ENCODE data around the gene SPIRE2.
"Not testable (repeated sequence)": the region's sequence is repeated elsewhere in the genome, so short reads cannot be mapped to it uniquely, and the experiment has no call there.

Gene SPIRE2

GRCh38 chr16:89818851-89819403 is 9.3 kb upstream of the SPIRE2 start:
- H3K36me3 ChIP-seq (ENCODE audit: insufficient read depth, low read depth, low read length); H3K9ac ChIP-seq (ENCODE audit: low read depth, low read length); H3K27ac ChIP-seq (ENCODE audit: low read length); H3K9me3 ChIP-seq (ENCODE audit: insufficient read depth, low read depth, low read length); H3K27me3 ChIP-seq (ENCODE audit: insufficient read depth, low read length): not testable (repeated sequence)
- H3K4me3 ChIP-seq (ENCODE audit: low read length) = peak overlapping the region; percentile 14; the same call in 1 of the 2 replicates
- H3K4me1 ChIP-seq (ENCODE audit: insufficient read depth, low read length) = peaks cover 11% of the 10 kb centered on the region; the same call in 1 of the 2 replicates

- peaks cover 11% of the 10 kb centered on the region; the same call in 1 of the 2 replicates for H3K4me1 ChIP-seq (ENCODE audit: insufficient read depth, low read length)
- H3K9ac ChIP-seq (ENCODE audit: low read depth, low read length); H3K9me3 ChIP-seq (ENCODE audit: insufficient read depth, low read depth, low read length); H3K27me3 ChIP-seq (ENCODE audit: insufficient read depth, low read length); H3K27ac ChIP-seq (ENCODE audit: low read length); H3K36me3 ChIP-seq (ENCODE audit: insufficient read depth, low read depth, low read length): not testable (repeated sequence)
- peak overlapping the region; percentile 14; the same call in 1 of the 2 replicates for H3K4me3 ChIP-seq (ENCODE audit: low read length)
Observed at GRCh38 chr16:89819448-89819847, 8.8 kb upstream of the SPIRE2 start.

DNA sequence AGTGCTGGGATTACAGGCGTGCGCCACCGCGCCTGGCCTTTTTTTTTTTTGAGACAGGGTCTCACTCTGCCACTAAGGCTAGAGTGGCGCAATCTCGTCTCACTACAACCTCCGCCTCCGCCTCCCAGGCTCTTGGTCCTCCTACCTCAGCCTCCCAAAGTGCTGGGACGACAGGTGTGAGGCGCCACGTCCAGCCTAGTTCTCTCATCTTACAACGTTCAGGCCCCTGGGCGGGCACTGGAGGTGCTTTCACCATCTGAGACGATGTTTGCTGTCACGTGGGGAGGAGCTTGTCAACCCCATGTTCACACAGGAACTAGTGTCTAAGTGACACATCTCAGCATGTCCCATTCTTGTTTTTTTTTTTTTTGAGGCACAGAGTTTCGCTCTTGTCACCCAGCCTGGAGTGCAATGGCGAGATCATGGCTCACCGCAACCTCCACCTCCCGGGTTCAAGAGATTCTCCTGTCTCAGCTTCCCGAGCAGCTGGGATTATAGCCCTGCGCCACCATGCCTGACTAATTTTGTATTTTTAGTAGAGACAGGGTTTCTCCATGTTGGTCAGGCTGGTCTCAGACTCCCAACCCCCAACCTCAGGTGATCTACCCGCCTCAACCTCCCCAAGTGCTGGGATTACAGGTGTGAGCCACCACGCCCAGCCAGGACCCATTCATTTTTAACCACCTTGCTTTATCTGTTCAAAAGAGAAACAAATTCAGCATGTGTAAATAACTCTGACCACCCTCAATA is 6.7 kb upstream of the SPIRE2 start:
- no peaks in the 10 kb centered on the region for H3K27me3 ChIP-seq (ENCODE audit: insufficient read depth, low read length)
- H3K4me1 ChIP-seq (ENCODE audit: insufficient read depth, low read length) = peaks cover 11% of the 10 kb centered on the region; the same call in 1 of the 2 replicates
- H3K27ac ChIP-seq (ENCODE audit: low read length) = no peak overlapping the region
- no peaks in the 10 kb centered on the region for H3K9me3 ChIP-seq (ENCODE audit: insufficient read depth, low read depth, low read length)
- H3K36me3 ChIP-seq (ENCODE audit: insufficient read depth, low read depth, low read length) = no peaks in the 10 kb centered on the region
- no peak overlapping the region for H3K4me3 ChIP-seq (ENCODE audit: low read length)
- H3K9ac ChIP-seq (ENCODE audit: low read depth, low read length) = no peak overlapping the region

DNA sequence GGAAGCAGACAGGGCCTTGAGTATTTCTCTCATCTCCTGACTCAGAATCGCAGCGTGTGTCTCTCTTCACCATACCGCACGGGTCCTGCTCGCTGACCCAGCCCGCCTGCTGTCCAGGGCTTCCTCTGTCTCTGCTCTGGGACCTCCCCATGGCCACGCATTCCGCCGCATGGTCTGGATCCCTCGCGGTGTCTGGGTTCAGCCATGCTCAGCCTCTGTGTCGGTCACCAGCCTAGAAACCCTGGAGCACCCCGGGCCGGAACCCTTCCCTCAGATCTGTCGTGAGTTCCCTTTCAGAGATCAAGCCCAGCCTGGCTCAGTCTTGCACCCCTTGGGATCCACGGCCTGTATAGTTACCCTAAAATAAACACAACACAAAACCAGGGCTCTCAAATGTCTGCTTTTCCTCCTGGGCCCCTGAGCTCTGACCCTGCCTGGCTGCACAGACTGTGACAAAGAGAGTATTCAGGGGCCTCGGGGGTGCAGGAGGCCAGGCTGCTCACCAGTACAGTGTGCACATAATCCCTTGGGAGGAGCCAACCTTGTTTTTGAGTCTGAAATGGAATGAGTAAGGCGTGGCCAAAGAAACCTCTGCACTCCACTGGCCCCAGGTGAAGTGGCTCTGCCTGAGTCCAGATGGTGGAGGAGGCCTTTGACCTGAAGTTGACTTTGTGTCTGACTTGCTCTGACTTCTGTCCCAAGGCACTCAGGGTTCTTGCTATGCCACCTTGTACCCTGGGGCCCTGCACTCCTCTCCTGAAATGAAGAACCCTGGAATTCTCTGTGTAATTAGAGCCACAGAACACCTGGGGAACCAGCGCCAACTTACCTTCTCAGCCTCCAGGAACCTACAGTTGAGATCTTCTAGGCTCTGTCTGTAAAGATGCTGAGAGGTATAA is 5.8 kb upstream of the SPIRE2 start:
- H3K27me3 ChIP-seq (ENCODE audit: insufficient read depth, low read length) = no peaks in the 10 kb centered on the region
- no peaks in the 10 kb centered on the region for H3K36me3 ChIP-seq (ENCODE audit: insufficient read depth, low read depth, low read length)
- H3K27ac ChIP-seq (ENCODE audit: low read length) = no peak overlapping the region
- H3K4me1 ChIP-seq (ENCODE audit: insufficient read depth, low read length) = peaks cover 11% of the 10 kb centered on the region; the same call in 1 of the 2 replicates
- no peaks in the 10 kb centered on the region for H3K9me3 ChIP-seq (ENCODE audit: insufficient read depth, low read depth, low read length)
- no peak overlapping the region for H3K9ac ChIP-seq (ENCODE audit: low read depth, low read length)
- H3K4me3 ChIP-seq (ENCODE audit: low read length) = no peak overlapping the region

- no peak overlapping the region for H3K9ac ChIP-seq (ENCODE audit: low read depth, low read length)
- no peaks in the 10 kb centered on the region for H3K27me3 ChIP-seq (ENCODE audit: insufficient read depth, low read length)
- H3K4me1 ChIP-seq (ENCODE audit: insufficient read depth, low read length) = peaks cover 6% of the 10 kb centered on the region; the same call in 1 of the 2 replicates
- H3K27ac ChIP-seq (ENCODE audit: low read length) = no peak overlapping the region
- no peaks in the 10 kb centered on the region for H3K9me3 ChIP-seq (ENCODE audit: insufficient read depth, low read depth, low read length)
- no peaks in the 10 kb centered on the region for H3K36me3 ChIP-seq (ENCODE audit: insufficient read depth, low read depth, low read length)
- no peak overlapping the region for H3K4me3 ChIP-seq (ENCODE audit: low read length)
Observed at GRCh38 chr16:89823087-89823823, 5.0 kb upstream of the SPIRE2 start.

GRCh38 chr16:89823824-89824148 is 4.5 kb upstream of the SPIRE2 start:
- not testable (repeated sequence) for H3K27me3 ChIP-seq (ENCODE audit: insufficient read depth, low read length); H3K4me3 ChIP-seq (ENCODE audit: low read length); H3K4me1 ChIP-seq (ENCODE audit: insufficient read depth, low read length); H3K9ac ChIP-seq (ENCODE audit: low read depth, low read length); H3K27ac ChIP-seq (ENCODE audit: low read length); H3K36me3 ChIP-seq (ENCODE audit: insufficient read depth, low read depth, low read length); H3K9me3 ChIP-seq (ENCODE audit: insufficient read depth, low read depth, low read length)

- no peak overlapping the region for H3K27ac ChIP-seq (ENCODE audit: low read length)
- H3K9ac ChIP-seq (ENCODE audit: low read depth, low read length) = peak overlapping the region; percentile 49; the same call in 1 of the 2 replicates
- no peaks in the 10 kb centered on the region for H3K9me3 ChIP-seq (ENCODE audit: insufficient read depth, low read depth, low read length)
- no peaks in the 10 kb centered on the region for H3K36me3 ChIP-seq (ENCODE audit: insufficient read depth, low read depth, low read length)
- H3K27me3 ChIP-seq (ENCODE audit: insufficient read depth, low read length) = no peaks in the 10 kb centered on the region; the same call in 1 of the 2 replicates
- peaks cover 10% of the 10 kb centered on the region; the same call in 1 of the 2 replicates for H3K4me1 ChIP-seq (ENCODE audit: insufficient read depth, low read length)
- peak overlapping the region; percentile 66; the same call in 1 of the 2 replicates for H3K4me3 ChIP-seq (ENCODE audit: low read length)
Observed at GRCh38 chr16:89826531-89827382, 1.5 kb upstream of the SPIRE2 start.

GRCh38 chr16:89827383-89828198 is 684 bp upstream of the SPIRE2 start:
- Histone ChIP-seq H3K27ac (ENCODE audit: low read length) (no peak overlapping the region), H3K9me3 (ENCODE audit: insufficient read depth, low read depth, low read length) (no peaks in the 10 kb centered on the region), H3K4me1 (ENCODE audit: insufficient read depth, low read length) (peaks cover 10% of the 10 kb centered on the region; the same call in 1 of the 2 replicates), H3K9ac (ENCODE audit: low read depth, low read length) (peak overlapping the region; percentile 49; the same call in 1 of the 2 replicates), H3K4me3 (ENCODE audit: low read length) (peak overlapping the region; percentile 66), H3K36me3 (ENCODE audit: insufficient read depth, low read depth, low read length) (no peaks in the 10 kb centered on the region), H3K27me3 (ENCODE audit: insufficient read depth, low read length) (no peaks in the 10 kb centered on the region; the same call in 1 of the 2 replicates)

DNA sequence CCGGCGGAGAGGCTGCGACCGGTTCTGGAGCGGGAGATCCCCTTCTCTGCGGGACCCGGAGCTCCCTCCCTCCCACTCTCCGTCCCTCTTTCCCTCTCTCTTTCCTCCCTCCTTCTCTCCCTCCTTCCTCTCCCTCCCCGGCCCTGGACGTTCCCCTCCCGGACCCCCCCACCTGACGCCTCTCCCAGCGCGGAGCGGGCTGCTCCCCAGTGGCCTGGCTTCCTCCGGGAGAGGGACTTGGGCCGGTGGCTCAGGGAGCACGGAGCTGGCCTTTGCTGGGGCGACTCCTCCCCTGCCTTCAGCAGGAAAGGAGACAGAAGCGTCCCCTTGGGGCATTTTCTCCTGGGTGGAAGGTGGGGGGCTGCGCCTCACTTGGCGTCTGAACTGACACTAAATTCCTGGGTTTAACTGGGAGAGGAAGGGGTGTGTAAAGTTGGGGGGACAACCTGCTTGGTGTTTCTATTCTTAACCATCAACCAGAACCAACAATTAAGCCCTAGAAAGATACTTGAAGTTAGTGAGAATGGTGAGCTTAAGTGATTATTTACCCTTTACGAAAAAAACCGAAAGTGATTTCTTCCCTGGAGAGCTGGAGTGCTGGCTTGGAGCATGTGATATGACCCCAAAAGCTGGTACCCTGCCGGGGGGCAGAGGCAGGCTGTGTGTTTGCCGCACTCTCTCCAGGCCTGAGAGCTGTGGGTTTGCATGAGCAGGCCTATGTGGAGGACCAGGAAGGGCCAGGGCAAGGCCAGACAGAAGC is 775 bp downstream of the SPIRE2 start:
- no peaks in the 10 kb centered on the region for H3K9me3 ChIP-seq (ENCODE audit: insufficient read depth, low read depth, low read length)
- H3K27ac ChIP-seq (ENCODE audit: low read length) = no peak overlapping the region
- H3K36me3 ChIP-seq (ENCODE audit: insufficient read depth, low read depth, low read length) = no peaks in the 10 kb centered on the region
- peak overlapping the region; percentile 75 for H3K4me3 ChIP-seq (ENCODE audit: low read length)
- H3K9ac ChIP-seq (ENCODE audit: low read depth, low read length) = peak overlapping the region; percentile 63
- no peaks in the 10 kb centered on the region; the same call in 1 of the 2 replicates for H3K27me3 ChIP-seq (ENCODE audit: insufficient read depth, low read length)
- H3K4me1 ChIP-seq (ENCODE audit: insufficient read depth, low read length) = peaks cover 5% of the 10 kb centered on the region; the same call in 1 of the 2 replicates
